CD4-positive, alpha-beta T cell (primary cell): ENCODE data around the gene DIAPH1. TPM values are rescaled to one million over a fixed set of nuclear protein-coding genes. Genes with fewer than 3 reads are reported as not detected.

Experiments
- ATAC-seq: fragments of 200-7000 bp; cut with Tn5 transposase; one replicate; pipeline ENCODE4 v1.10.0; 2022; ENCODE audit warnings: mild to moderate bottlenecking; ENCODE audit not compliant: poor library complexity
- CTCF ChIA-PET: fragments of 350-600 bp; sonication (Branson Sonifier 250); formaldehyde crosslinking; loops from one replicate; lab custom pipeline; 2021; ENCODE audit warnings: antibody characterized with exemption, inconsistent platforms; lab: Charles Lee
- POLR2A ChIA-PET: fragments of 350-600 bp; sonication (Branson Sonifier 250); formaldehyde crosslinking; loops from one replicate; lab custom pipeline; 2021; ENCODE audit warnings: antibody characterized with exemption, inconsistent platforms; lab: Charles Lee
- DNase-seq, 14 experiments: peaks; one replicate each; pipeline ENCODE4 v3.0.0-alpha.2; 2013 to 2020; ENCODE audit warnings: mixed read lengths in 2 of 14
- H3K27ac ChIP-seq, 2 donors: one replicate each; pipeline versions ENCODE4 v1.5.1 to v1.7.0; 2013; ENCODE audit warnings: low read length in 2 of 2, low read depth in 1 of 2, mild to moderate bottlenecking in 1 of 2
- H3K27me3 ChIP-seq, 2 experiments: 1 replicate in 1 of 2; 2 replicates in 1 of 2; pipeline versions ENCODE4 v1.6.1 to v1.7.0; 2013; ENCODE audit warnings: low read length in 2 of 2, control low read depth in 1 of 2, mild to moderate bottlenecking in 1 of 2, moderate library complexity in 1 of 2; ENCODE audit not compliant: insufficient read depth in 2 of 2, control insufficient read depth in 1 of 2
- H3K36me3 ChIP-seq: one replicate; pipeline ENCODE4 v1.6.1; 2013; ENCODE audit warnings: low read length, control low read depth; ENCODE audit not compliant: insufficient read depth
- H3K4me1 ChIP-seq: one replicate; pipeline ENCODE4 v1.6.1; 2013; ENCODE audit warnings: low read length, control low read depth; ENCODE audit not compliant: insufficient read depth
- H3K4me3 ChIP-seq: one replicate; pipeline ENCODE4 v1.5.1; 2013; ENCODE audit warnings: mild to moderate bottlenecking, low read length, moderate library complexity
- H3K9me3 ChIP-seq, 2 experiments: 1 replicate in 1 of 2; 2 replicates in 1 of 2; pipeline versions ENCODE4 v1.6.1 to v1.7.0; 2013; ENCODE audit warnings: low read length in 2 of 2, mild to moderate bottlenecking in 2 of 2, control low read depth in 1 of 2, moderate library complexity in 1 of 2; ENCODE audit not compliant: control insufficient read depth in 1 of 2, insufficient read depth in 1 of 2
- H3K27ac Mint-ChIP-seq: one replicate; pipeline ENCODE4 v1.8.0; 2020; ENCODE audit warnings: mixed read lengths
- H3K27me3 Mint-ChIP-seq: one replicate; pipeline ENCODE4 v1.8.0; 2021; ENCODE audit warnings: mixed read lengths
- H3K36me3 Mint-ChIP-seq: one replicate; pipeline ENCODE4 v1.8.0; 2021; ENCODE audit warnings: low read depth, mixed read lengths
- H3K4me1 Mint-ChIP-seq: one replicate; pipeline ENCODE4 v1.8.0; 2021; ENCODE audit warnings: low read depth, mixed read lengths
- H3K4me3 Mint-ChIP-seq: one replicate; pipeline ENCODE4 v1.8.0; 2020; ENCODE audit warnings: mild to moderate bottlenecking, mixed read lengths
- H3K9me3 Mint-ChIP-seq: one replicate; pipeline ENCODE4 v1.8.0; 2020; ENCODE audit warnings: mixed read lengths
- CTCF ChIP-seq: fragments of 200-600 bp; IDR thresholded peaks from one replicate; pipeline ENCODE4 v1.8.0; 2022; ENCODE audit warnings: antibody characterized with exemption, mild to moderate bottlenecking
- intact Hi-C, 2 experiments: fragments of 100-400 bp; cut with DNase I in 1 of 2; cut with micrococcal nuclease in 1 of 2; formaldehyde crosslinking; loops; one replicate each; pipeline versions ENCODE4 v1.15.1 to v1.9.0; 2023 to 2025; cut with DNase I, micrococcal nuclease
- total RNA-seq, 174 experiments: library from RNA in 2 of 174; stranded (reverse) in 2 of 174; gene quantifications; one replicate each; pipeline ENCODE4 v1.2.3 and lab custom pipeline; 2021 to 2026

DIAPH1 gene
- total RNA-seq, 2 experiments from 2014 or later: 159 to 161 TPM

GRCh38 chr5:141590127-141590526 lies 28.7 kb downstream of the DIAPH1 start:
- Mint-ChIP-seq H3K27me3 (no peaks in the 10 kb centered on the region), H3K4me3 (no peak overlapping the region), H3K4me1 (peaks cover 73% of the 10 kb centered on the region), H3K9me3 (no peaks in the 10 kb centered on the region), H3K36me3 (peaks cover 78% of the 10 kb centered on the region), H3K27ac (no peak overlapping the region)
- no peak for ATAC-seq
- ChIA-PET POLR2A (no interaction called here), CTCF (interaction anchor here (4.4 to 6.4 kb wide), 2 partner anchors 26 to 28 kb away, joined by 24 to 281 read pairs; partner anchors contain the start of gene DIAPH1)
- Histone ChIP-seq H3K4me3 (no peak overlapping the region), H3K27me3 (no peaks in the 10 kb centered on the region), H3K27ac (no peak overlapping the region), H3K36me3 (peaks cover 63% of the 10 kb centered on the region), H3K9me3 (no peaks in the 10 kb centered on the region), H3K4me1 (peaks cover 21% of the 10 kb centered on the region)
- peak in 1 of 14 experiments; percentile 24 for DNase-seq
- no peak for TF ChIP-seq CTCF
- intact Hi-C loops: loop anchor here (2.0 to 5.0 kb wide), 2 partner anchors 21 to 47 kb away; partner anchors contain the start of genes HDAC3 (in 1 of the 2) and RELL2 (in 1 of the 2)

GRCh38 chr5:141586246-141586645 lies 32.6 kb downstream of the DIAPH1 start:
- ATAC-seq: no peak
- Histone ChIP-seq H3K4me3 (no peak overlapping the region), H3K4me1 (peaks cover 7% of the 10 kb centered on the region), H3K9me3 (no peaks in the 10 kb centered on the region), H3K36me3 (peaks cover 80% of the 10 kb centered on the region), H3K27ac (no peak overlapping the region), H3K27me3 (no peaks in the 10 kb centered on the region)
- Mint-ChIP-seq H3K27ac (no peak overlapping the region), H3K4me3 (no peak overlapping the region), H3K4me1 (peaks cover 59% of the 10 kb centered on the region), H3K27me3 (no peaks in the 10 kb centered on the region), H3K9me3 (no peaks in the 10 kb centered on the region), H3K36me3 (peaks cover 87% of the 10 kb centered on the region)
- CTCF ChIA-PET: interaction anchor here (0.6 to 3.0 kb wide), 2 partner anchors 33 to 300 kb away, joined by 3 to 18 read pairs; partner anchors contain the start of gene DIAPH1
- intact Hi-C loops: no loop called here
- DNase-seq: no peak
- POLR2A ChIA-PET: no interaction called here
- TF ChIP-seq CTCF: no peak

- H3K36me3 Mint-ChIP-seq: peaks cover 87% of the 10 kb centered on the region
- POLR2A ChIA-PET: no interaction called here
- peaks cover 52% of the 10 kb centered on the region for H3K4me1 Mint-ChIP-seq
These were observed 33.2 kb downstream of the DIAPH1 start for GRCh38 chr5:141585594-141585993.

More at GRCh38 chr5:141585594-141585993, 33.2 kb downstream of the DIAPH1 start:
- no peaks in the 10 kb centered on the region for H3K27me3 ChIP-seq
- H3K4me3 Mint-ChIP-seq: no peak overlapping the region
- DNase-seq (no peak), ATAC-seq (no peak)
- H3K27ac Mint-ChIP-seq: no peak overlapping the region
- H3K27me3 Mint-ChIP-seq: no peaks in the 10 kb centered on the region
- CTCF ChIA-PET: interaction anchor here (1.2 to 3.0 kb wide), 2 partner anchors 21 to 34 kb away, joined by 3 to 18 read pairs; partner anchors contain the start of gene DIAPH1
- no peak overlapping the region for H3K4me3 ChIP-seq
- peaks cover 4% of the 10 kb centered on the region for H3K4me1 ChIP-seq
- no peak overlapping the region for H3K27ac ChIP-seq
- TF ChIP-seq CTCF: no peak
- intact Hi-C loops: no loop called here
- peaks cover 87% of the 10 kb centered on the region for H3K36me3 ChIP-seq
- no peaks in the 10 kb centered on the region for H3K9me3 Mint-ChIP-seq
- no peaks in the 10 kb centered on the region for H3K9me3 ChIP-seq
